Right lobe of liver (tissue), 6 donors: ENCODE data around the gene MAPK12. TPM values are rescaled to one million over a fixed set of nuclear protein-coding genes. Genes with fewer than 3 reads are reported as not detected.

Experiments used
- ATAC-seq, 4 donors: fragments of 200-7000 bp; cut with Tn5 transposase; one replicate each; pipeline ENCODE4 v1.9.1; 2020; ENCODE audit warnings: mild to moderate bottlenecking in 4 of 4, moderate library complexity in 4 of 4
- DNase-seq, 3 donors: peaks; one replicate each; pipeline ENCODE4 v3.0.0-alpha.2; 2020
- H3K27ac ChIP-seq, 3 donors: fragments of 200-600 bp; one replicate each; pipeline ENCODE4 v1.8.0; 2022
- H3K27me3 ChIP-seq, 2 donors: fragments of 200-600 bp; one replicate each; pipeline ENCODE4 v1.8.0; 2022
- H3K36me3 ChIP-seq, 4 donors: fragments of 200-600 bp; sonication (generic) in 1 of 4; one replicate each; pipeline versions ENCODE4 v1.5.1 to v1.8.0; 2017 to 2022; ENCODE audit warnings: control low read depth in 1 of 4
- H3K4me1 ChIP-seq, 4 donors: fragments of 200-600 bp; sonication (generic) in 1 of 4; one replicate each; pipeline versions ENCODE4 v1.5.1 to v1.8.0; 2017 to 2022; ENCODE audit warnings: control low read depth in 1 of 4
- H3K4me3 ChIP-seq, 3 donors: fragments of 200-600 bp; one replicate each; pipeline ENCODE4 v1.8.0; 2022
- H3K9me3 ChIP-seq, 4 donors: fragments of 200-600 bp; sonication (generic) in 1 of 4; one replicate each; pipeline versions ENCODE4 v1.5.1 to v1.8.0; 2017 to 2022; ENCODE audit warnings: control low read depth in 1 of 4
- CTCF ChIP-seq, 4 donors: fragments of 200-600 bp in 3 of 4; fragments of 450-650 bp in 1 of 4; IDR thresholded peaks; one replicate each; pipeline versions ENCODE4 v1.5.1 to v1.8.0; 2016 to 2022; ENCODE audit warnings: antibody characterized with exemption in 4 of 4, mild to moderate bottlenecking in 2 of 4
- POLR2A ChIP-seq: fragments of 450-650 bp; IDR thresholded peaks from one replicate; pipeline ENCODE4 v1.6.1; 2017; ENCODE audit warnings: antibody characterized with exemption, mild to moderate bottlenecking
- WGBS: methylation state at CpG from one replicate; pipeline ENCODE4 v1.1.6; 2018; ENCODE audit warnings: low coverage, low lambda C conversion rate; ENCODE audit not compliant: insufficient coverage; ENCODE audit errors: missing lambda C conversion rate; 5-methylcytosine and 5-hydroxymethylcytosine counted together
- intact Hi-C, 2 donors: fragments of 100-400 bp; cut with DNase I; formaldehyde crosslinking; loops; one replicate each; pipeline versions ENCODE4 v1.11.2 to v1.14.1; 2022
- total RNA-seq, 6 experiments: library from RNA; depleted of rRNA in 2 of 6; stranded (reverse); fragments of >200 nt in 2 of 6; fragmentation: NEBNext Ultra II Directional in 3 of 6; extraction: Animal tissue kit (Norgen Biotek cat#: 25700) in 3 of 6; gene quantifications; one replicate each; pipeline versions ENCODE4 v1.1.0 to v1.2.4, GENCODE V29; 2016 to 2023
- donor health status: DM: no; HTN: yes; CAD: no.
- donor health status: DM: no; HTN: no; CAD: no.
- donor health status: DM: no; HTN: no; CAD: no.
- donor health status: DM: no; HTN: yes; CAD: no.
- donor health status: DM: no; HTN: yes; CAD: no.

Gene MAPK12
- total RNA-seq, 6 experiments from 2014 or later: 2.1 to 7.6 (median 3.6) TPM

- H3K36me3 ChIP-seq: peaks cover 6 to 48% (median 33%) of the 10 kb centered on the region in 4 donors
- peaks cover 0 to 35% (median 16%) of the 10 kb centered on the region in 4 donors for H3K4me1 ChIP-seq
- no peak for TF ChIP-seq CTCF (IDR thresholded peaks at IDR 0.05)
- TF ChIP-seq POLR2A: no peak
- no peak overlapping the region for H3K27ac ChIP-seq
- H3K4me3 ChIP-seq: no peak overlapping the region
- no peaks in the 10 kb centered on the region for H3K9me3 ChIP-seq
- DNase-seq: no peak
- ATAC-seq: no peak
- no peaks in the 10 kb centered on the region for H3K27me3 ChIP-seq
- intact Hi-C loops: no loop called here
- no CpG with 5 or more reads among the region's 37 CpGs for WGBS
Measured at GRCh38 chr22:50289942-50290630, 28.6 kb upstream of the MAPK12 start.

- no CpG with 5 or more reads among the region's 57 CpGs for WGBS
- intact Hi-C loops: no loop called here
- ATAC-seq (no peak), DNase-seq (no peak)
- Histone ChIP-seq H3K4me3 (no peak overlapping the region), H3K36me3 (peaks cover 6 to 54% (median 33%) of the 10 kb centered on the region in 4 donors), H3K27ac (no peak overlapping the region), H3K9me3 (no peaks in the 10 kb centered on the region), H3K27me3 (no peaks in the 10 kb centered on the region), H3K4me1 (peaks cover 0 to 27% (median 12%) of the 10 kb centered on the region in 4 donors)
- TF ChIP-seq CTCF (IDR thresholded peaks at IDR 0.05): no peak
Measured at GRCh38 chr22:50289151-50289941, 27.9 kb upstream of the MAPK12 start.

- H3K36me3 ChIP-seq: peaks cover 6 to 67% (median 42%) of the 10 kb centered on the region in 4 donors
- no peaks in the 10 kb centered on the region for H3K9me3 ChIP-seq
- H3K4me1 ChIP-seq: peaks cover 0 to 11% (median 4%) of the 10 kb centered on the region in 4 donors
- no peak overlapping the region for H3K27ac ChIP-seq
- intact Hi-C loops: no loop called here
- no peaks in the 10 kb centered on the region for H3K27me3 ChIP-seq
- ATAC-seq (no peak), DNase-seq (no peak)
- TF ChIP-seq CTCF (IDR thresholded peaks at IDR 0.05) (no peak), POLR2A (no peak)
- H3K4me3 ChIP-seq: no peak overlapping the region
- WGBS: 80% methylated on average over 1 of the region's 31 CpGs
Measured at GRCh38 chr22:50287731-50288130, 26.2 kb upstream of the MAPK12 start.

GRCh38 chr22:50286701-50287318 lies 25.3 kb upstream of the MAPK12 start:
- intact Hi-C loops: no loop called here

More at GRCh38 chr22:50286701-50287318, 25.3 kb upstream of the MAPK12 start:
- ATAC-seq: no peak
- no peak for DNase-seq
- no peak overlapping the region for H3K27ac ChIP-seq
- H3K27me3 ChIP-seq: no peaks in the 10 kb centered on the region
- WGBS: 100% methylated on average over 1 of the region's 40 CpGs
- peaks cover 0 to 2% (median 0%) of the 10 kb centered on the region in 4 donors for H3K4me1 ChIP-seq
- no peaks in the 10 kb centered on the region for H3K9me3 ChIP-seq
- no peak overlapping the region for H3K4me3 ChIP-seq
- peaks cover 6 to 75% (median 47%) of the 10 kb centered on the region in 4 donors for H3K36me3 ChIP-seq
- TF ChIP-seq CTCF (IDR thresholded peaks at IDR 0.05): no peak
- TF ChIP-seq POLR2A: no peak
